RWPE2 (cell line): ENCODE results near the gene ZFP36.

Experiments used
- ATAC-seq: fragments of 200-7000 bp; cut with Tn5 transposase; 3 replicates; pipeline ENCODE4 v1.9.1; 2021; ENCODE audit warnings: low read depth
- DNase-seq: peaks from one replicate; pipeline ENCODE4 v3.0.0-alpha.2; 2020; ENCODE audit warnings: low spot score
- H3K27ac ChIP-seq: fragments of 450-650 bp; 2 replicates; pipeline ENCODE4 v1.5.1; 2017; ENCODE audit warnings: mild to moderate bottlenecking; ENCODE audit not compliant: poor library complexity, severe bottlenecking
- H3K27me3 ChIP-seq: fragments of 250-450 bp; sonication (Bioruptor Pico); 2 replicates; pipeline ENCODE4 v1.5.1; 2021; ENCODE audit warnings: mild to moderate bottlenecking, moderate library complexity; ENCODE audit not compliant: insufficient read depth, poor library complexity, severe bottlenecking
- H3K36me3 ChIP-seq: fragments of 250-450 bp; sonication (Bioruptor Pico); 2 replicates; pipeline ENCODE4 v1.5.1; 2020; ENCODE audit warnings: low read depth, mild to moderate bottlenecking, moderate library complexity
- H3K4me1 ChIP-seq: fragments of 250-450 bp; sonication (Bioruptor Pico); 2 replicates; pipeline ENCODE4 v1.5.1; 2021; ENCODE audit warnings: mild to moderate bottlenecking, moderate library complexity; ENCODE audit not compliant: insufficient read depth, poor library complexity, severe bottlenecking
- H3K4me3 ChIP-seq: fragments of 250-450 bp; sonication (Bioruptor Pico); 2 replicates; pipeline ENCODE4 v1.5.1; 2021; ENCODE audit warnings: mild to moderate bottlenecking, moderate library complexity; ENCODE audit not compliant: severe bottlenecking
- H3K9me3 ChIP-seq: fragments of 250-450 bp; sonication (Bioruptor Pico); 2 replicates; pipeline ENCODE4 v1.5.1; 2021; ENCODE audit warnings: mild to moderate bottlenecking, moderate library complexity; ENCODE audit not compliant: severe bottlenecking
- TF ChIP-seq, protein P1 (sequence below): fragments of 450-650 bp; IDR thresholded peaks from one replicate; pipeline ENCODE4 v1.5.1; 2017; ENCODE audit warnings: mild to moderate bottlenecking, moderate library complexity; ENCODE audit not compliant: poor library complexity, severe bottlenecking

ZFP36 gene

DNA sequence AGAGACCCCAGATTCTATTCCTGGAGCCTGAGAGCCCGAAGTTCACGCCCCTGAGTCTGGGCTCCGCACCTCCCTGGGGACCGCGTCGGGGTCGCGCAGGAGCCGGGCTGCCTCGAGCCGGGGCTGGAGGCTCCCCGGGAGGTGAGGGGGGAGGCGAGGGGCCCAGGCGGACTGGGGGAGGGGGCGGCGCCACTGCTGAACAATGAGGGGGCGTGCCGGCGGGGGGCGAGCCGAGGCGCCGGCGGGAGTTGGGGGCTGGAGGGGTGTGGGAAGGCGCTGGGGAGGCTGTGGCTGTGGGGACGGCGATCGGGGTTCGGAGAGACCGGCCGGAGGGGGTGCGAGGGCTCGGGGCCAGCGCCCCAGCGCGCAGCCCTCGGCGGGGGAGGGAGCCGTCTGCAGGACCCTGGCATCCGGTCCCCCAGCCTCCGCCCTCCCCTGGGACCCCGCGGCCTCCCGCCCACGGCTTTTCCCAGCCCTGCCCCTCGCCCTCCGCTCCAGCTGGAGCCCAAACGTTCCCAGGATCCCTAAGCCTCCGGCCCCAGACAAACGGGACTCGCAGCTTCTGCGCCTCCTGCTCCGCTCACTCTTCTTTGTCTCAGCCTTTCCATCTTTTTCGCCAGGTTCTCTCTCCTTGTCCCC lies 6.7 kb downstream of the ZFP36 start:
- Histone ChIP-seq H3K4me3 (peak overlapping the region; percentile 84), H3K27ac (peak overlapping the region; percentile 97), H3K9me3 (no peaks in the 10 kb centered on the region), H3K27me3 (no peaks in the 10 kb centered on the region), H3K4me1 (peaks cover 13% of the 10 kb centered on the region), H3K36me3 (peaks cover 34% of the 10 kb centered on the region)
- DNase-seq (no peak), ATAC-seq (peak; percentile 2; the same call in 1 of the 3 replicates)
- TF ChIP-seq, protein P1, sequence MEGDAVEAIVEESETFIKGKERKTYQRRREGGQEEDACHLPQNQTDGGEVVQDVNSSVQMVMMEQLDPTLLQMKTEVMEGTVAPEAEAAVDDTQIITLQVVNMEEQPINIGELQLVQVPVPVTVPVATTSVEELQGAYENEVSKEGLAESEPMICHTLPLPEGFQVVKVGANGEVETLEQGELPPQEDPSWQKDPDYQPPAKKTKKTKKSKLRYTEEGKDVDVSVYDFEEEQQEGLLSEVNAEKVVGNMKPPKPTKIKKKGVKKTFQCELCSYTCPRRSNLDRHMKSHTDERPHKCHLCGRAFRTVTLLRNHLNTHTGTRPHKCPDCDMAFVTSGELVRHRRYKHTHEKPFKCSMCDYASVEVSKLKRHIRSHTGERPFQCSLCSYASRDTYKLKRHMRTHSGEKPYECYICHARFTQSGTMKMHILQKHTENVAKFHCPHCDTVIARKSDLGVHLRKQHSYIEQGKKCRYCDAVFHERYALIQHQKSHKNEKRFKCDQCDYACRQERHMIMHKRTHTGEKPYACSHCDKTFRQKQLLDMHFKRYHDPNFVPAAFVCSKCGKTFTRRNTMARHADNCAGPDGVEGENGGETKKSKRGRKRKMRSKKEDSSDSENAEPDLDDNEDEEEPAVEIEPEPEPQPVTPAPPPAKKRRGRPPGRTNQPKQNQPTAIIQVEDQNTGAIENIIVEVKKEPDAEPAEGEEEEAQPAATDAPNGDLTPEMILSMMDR: no peak

- DNase-seq (no peak), ATAC-seq (no peak)
- peak overlapping the region; percentile 97 for H3K27ac ChIP-seq
- no peaks in the 10 kb centered on the region for H3K9me3 ChIP-seq
- H3K27me3 ChIP-seq: no peaks in the 10 kb centered on the region
- H3K4me3 ChIP-seq: peak overlapping the region; percentile 84
- peaks cover 34% of the 10 kb centered on the region for H3K36me3 ChIP-seq
- TF ChIP-seq, protein P1: peak; percentile 15
- peaks cover 13% of the 10 kb centered on the region for H3K4me1 ChIP-seq
Measured at GRCh38 chr19:39413911-39414608, 7.4 kb downstream of the ZFP36 start.

DNA sequence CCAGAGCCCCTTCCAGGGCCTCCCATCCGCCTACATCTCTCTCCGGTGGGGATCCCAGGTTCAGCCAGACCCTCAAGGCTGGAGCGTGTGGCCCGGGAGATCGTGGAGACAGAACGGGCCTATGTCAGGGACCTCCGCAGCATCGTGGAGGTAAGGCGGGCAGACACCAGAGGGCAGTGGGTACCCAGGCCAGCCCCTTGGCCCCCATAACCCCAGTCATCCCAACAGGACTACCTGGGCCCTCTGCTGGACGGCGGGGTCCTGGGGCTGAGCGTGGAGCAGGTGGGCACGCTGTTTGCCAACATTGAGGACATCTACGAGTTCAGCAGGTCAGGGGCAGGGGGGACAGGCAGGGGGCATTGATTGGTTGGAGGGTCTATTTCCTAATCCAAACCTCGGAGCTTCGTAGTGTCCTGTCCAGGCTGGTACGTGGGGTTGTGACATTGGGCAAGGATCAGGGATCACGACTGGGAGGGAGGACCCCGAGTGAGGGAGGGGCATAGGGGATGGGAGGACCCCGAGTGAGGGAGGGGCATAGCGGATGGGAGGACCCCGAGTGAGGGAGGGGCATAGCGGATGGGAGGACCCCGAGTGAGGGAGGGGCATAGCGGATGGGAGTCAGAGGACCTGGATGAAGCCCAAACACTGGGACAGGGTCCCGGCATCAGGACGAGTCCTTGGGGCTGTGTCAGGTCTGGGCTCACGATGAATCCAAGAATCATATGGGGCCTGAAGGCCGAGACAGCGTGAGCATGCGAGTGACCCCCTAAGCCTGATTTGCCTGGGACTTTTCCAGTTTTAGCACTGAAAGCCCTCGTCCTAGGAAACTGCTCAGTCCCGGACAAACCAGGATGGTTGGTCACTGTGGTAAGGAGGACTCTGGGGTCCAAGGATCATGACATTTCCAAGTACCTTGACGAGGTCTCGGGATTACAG lies 8.7 kb downstream of the ZFP36 start:
- peaks cover 45% of the 10 kb centered on the region for H3K36me3 ChIP-seq
- ATAC-seq (no peak), DNase-seq (no peak)
- TF ChIP-seq, protein P1: no peak
- H3K9me3 ChIP-seq: no peaks in the 10 kb centered on the region
- no peak overlapping the region for H3K27ac ChIP-seq
- H3K4me3 ChIP-seq: no peak overlapping the region
- H3K27me3 ChIP-seq: no peaks in the 10 kb centered on the region
- peaks cover 12% of the 10 kb centered on the region for H3K4me1 ChIP-seq

DNA sequence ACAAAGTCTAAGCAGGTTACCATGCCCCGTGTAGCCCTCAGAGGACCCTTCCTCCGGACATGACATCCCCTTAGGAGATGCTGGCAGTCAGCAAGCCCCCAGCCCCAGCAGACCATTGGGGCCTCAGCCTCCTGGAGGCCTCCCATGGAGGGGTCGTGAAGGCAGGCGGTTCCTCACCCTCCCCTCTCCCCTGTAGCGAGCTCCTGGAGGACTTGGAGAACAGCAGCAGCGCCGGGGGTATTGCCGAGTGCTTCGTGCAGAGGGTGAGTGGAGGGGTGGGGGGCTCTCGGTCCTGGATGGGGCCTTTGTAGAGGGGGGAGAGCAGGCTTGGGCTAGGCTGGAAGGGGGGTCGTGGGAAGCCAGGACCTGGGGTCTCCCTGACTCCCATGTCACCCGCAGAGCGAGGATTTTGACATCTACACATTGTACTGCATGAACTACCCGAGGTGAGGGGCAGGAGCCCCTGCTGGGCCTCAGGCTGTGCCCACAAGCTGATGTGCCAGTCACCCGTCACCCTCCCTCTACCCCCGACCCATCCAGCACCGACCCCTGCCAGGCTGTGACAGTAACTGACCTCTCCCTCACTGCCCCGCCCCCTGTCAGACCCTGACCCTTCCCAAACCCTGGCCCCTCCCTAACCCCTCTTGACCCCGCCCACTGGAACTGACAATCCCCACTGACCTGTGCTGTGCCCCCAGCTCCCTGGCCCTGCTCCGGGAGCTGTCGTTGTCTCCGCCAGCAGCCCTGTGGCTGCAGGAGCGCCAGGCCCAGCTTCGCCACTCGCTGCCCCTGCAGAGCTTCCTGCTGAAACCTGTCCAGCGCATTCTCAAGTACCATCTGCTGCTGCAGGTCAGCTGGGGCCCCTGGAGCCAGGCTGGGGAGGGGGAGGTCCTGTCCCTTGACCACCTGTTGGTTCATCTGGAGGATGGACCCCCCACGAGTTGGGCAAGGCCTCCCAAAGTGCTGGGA lies 9.8 kb downstream of the ZFP36 start:
- H3K9me3 ChIP-seq: no peaks in the 10 kb centered on the region
- no peak overlapping the region for H3K27ac ChIP-seq
- TF ChIP-seq, protein P1: no peak
- DNase-seq (no peak), ATAC-seq (no peak)
- peaks cover 50% of the 10 kb centered on the region for H3K36me3 ChIP-seq
- no peak overlapping the region for H3K4me3 ChIP-seq
- no peaks in the 10 kb centered on the region for H3K27me3 ChIP-seq
- peaks cover 3% of the 10 kb centered on the region for H3K4me1 ChIP-seq
